Gastrocnemius medialis (tissue), 4 donors: ENCODE results near the gene GAL3ST3. TPM values are rescaled to one million over a fixed set of nuclear protein-coding genes. Genes with fewer than 3 reads are reported as not detected.

Experiments used
- ATAC-seq, 2 donors: fragments of 150-250 bp; one replicate each; pipeline ENCODE4 v1.9.1; 2016
- DNase-seq, 2 donors: peaks; one replicate each; pipeline ENCODE4 v3.0.0-alpha.2; 2019
- H3K27ac ChIP-seq, 4 donors: fragments of 200-600 bp; sonication (generic); 1 replicate in 1 of 4; 2 replicates in 3 of 4; pipeline ENCODE4 v1.5.1; 2016 to 2018; ENCODE audit warnings: mild to moderate bottlenecking in 2 of 4, moderate library complexity in 1 of 4
- H3K27me3 ChIP-seq, 3 donors: fragments of 200-600 bp; sonication (generic) in 2 of 3; 1 replicate in 1 of 3; 2 replicates in 2 of 3; pipeline versions ENCODE4 v1.5.1 to v1.6.0; 2016 to 2019; ENCODE audit warnings: mild to moderate bottlenecking in 1 of 3, moderate library complexity in 1 of 3
- H3K36me3 ChIP-seq, 2 donors: fragments of 200-600 bp; sonication (generic) in 1 of 2; one replicate each; pipeline ENCODE4 v1.5.1; 2017 to 2018
- H3K4me1 ChIP-seq, 2 donors: fragments of 200-600 bp; sonication (generic) in 1 of 2; one replicate each; pipeline ENCODE4 v1.5.1; 2016 to 2017; ENCODE audit warnings: mild to moderate bottlenecking in 2 of 2
- H3K4me3 ChIP-seq, 4 donors: fragments of 200-600 bp; sonication (generic) in 3 of 4; 1 replicate in 1 of 4; 2 replicates in 3 of 4; pipeline ENCODE4 v1.5.1; 2016 to 2019; ENCODE audit warnings: mild to moderate bottlenecking in 2 of 4
- H3K9me3 ChIP-seq, 3 donors: fragments of 200-600 bp; sonication (generic) in 2 of 3; 1 replicate in 1 of 3; 2 replicates in 2 of 3; pipeline ENCODE4 v1.5.1; 2016 to 2019
- POLR2A ChIP-seq, 2 donors: fragments of 450-650 bp; IDR thresholded peaks; one replicate each; pipeline ENCODE4 v1.6.1; 2017; ENCODE audit warnings: antibody characterized with exemption in 2 of 2, mild to moderate bottlenecking in 2 of 2, moderate library complexity in 2 of 2
- in situ Hi-C, 4 donors: fragments of 200-750 bp; cut with MboI; loops; one replicate each; pipeline versions ENCODE4 v1.15.0 to v1.8.0; 2017; ENCODE audit warnings: low sequenced_read_pairs in 4 of 4
- intact Hi-C: fragments of 100-400 bp; cut with DNase I; formaldehyde crosslinking; loops from one replicate; pipeline ENCODE4 v1.15.1; 2023; ENCODE audit warnings: low total_unique reads
- total RNA-seq, 4 donors: library from RNA; depleted of rRNA; stranded (reverse); fragments of >200 nt; gene quantifications; one replicate each; pipeline versions ENCODE4 v1.1.0 to v1.2.3, GENCODE V29; 2016
- TF ChIP-seq, protein P1 (sequence below), 5 experiments: fragments of 450-650 bp in 3 of 5; fragments of 200-600 bp in 2 of 5; sonication (generic) in 2 of 5; IDR thresholded peaks in 4 of 5; conservative IDR thresholded peaks in 1 of 5; 1 replicate in 4 of 5; 2 replicates in 1 of 5; pipeline ENCODE4 v1.5.1; 2016 to 2019; ENCODE audit warnings: antibody characterized with exemption in 5 of 5, mild to moderate bottlenecking in 3 of 5, moderate library complexity in 3 of 5

GAL3ST3 gene
- total RNA-seq, 4 donors from 2014 or later = 0.12 TPM; not detected in 3

GRCh38 chr11:66066751-66067150 lies 17.8 kb upstream of the GAL3ST3 start:
- peaks cover 0 to 58% of the 10 kb centered on the region in 2 donors for H3K36me3 ChIP-seq
- DNase-seq = no peak
- in situ Hi-C loops = no loop called here
- no peaks in the 10 kb centered on the region for H3K27me3 ChIP-seq
- H3K27ac ChIP-seq = no peak overlapping the region
- intact Hi-C loops = no loop called here
- TF ChIP-seq, protein P1, sequence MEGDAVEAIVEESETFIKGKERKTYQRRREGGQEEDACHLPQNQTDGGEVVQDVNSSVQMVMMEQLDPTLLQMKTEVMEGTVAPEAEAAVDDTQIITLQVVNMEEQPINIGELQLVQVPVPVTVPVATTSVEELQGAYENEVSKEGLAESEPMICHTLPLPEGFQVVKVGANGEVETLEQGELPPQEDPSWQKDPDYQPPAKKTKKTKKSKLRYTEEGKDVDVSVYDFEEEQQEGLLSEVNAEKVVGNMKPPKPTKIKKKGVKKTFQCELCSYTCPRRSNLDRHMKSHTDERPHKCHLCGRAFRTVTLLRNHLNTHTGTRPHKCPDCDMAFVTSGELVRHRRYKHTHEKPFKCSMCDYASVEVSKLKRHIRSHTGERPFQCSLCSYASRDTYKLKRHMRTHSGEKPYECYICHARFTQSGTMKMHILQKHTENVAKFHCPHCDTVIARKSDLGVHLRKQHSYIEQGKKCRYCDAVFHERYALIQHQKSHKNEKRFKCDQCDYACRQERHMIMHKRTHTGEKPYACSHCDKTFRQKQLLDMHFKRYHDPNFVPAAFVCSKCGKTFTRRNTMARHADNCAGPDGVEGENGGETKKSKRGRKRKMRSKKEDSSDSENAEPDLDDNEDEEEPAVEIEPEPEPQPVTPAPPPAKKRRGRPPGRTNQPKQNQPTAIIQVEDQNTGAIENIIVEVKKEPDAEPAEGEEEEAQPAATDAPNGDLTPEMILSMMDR (IDR thresholded peaks at IDR 0.05 in 4 of 5, conservative IDR thresholded peaks at IDR 0.05 in 1 of 5) = no peak
- TF ChIP-seq POLR2A (IDR thresholded peaks at IDR 0.05) = no peak
- no peak overlapping the region for H3K4me3 ChIP-seq
- no peaks in the 10 kb centered on the region for H3K9me3 ChIP-seq
- H3K4me1 ChIP-seq = peaks cover 21 to 25% of the 10 kb centered on the region in 2 donors
- no peak for ATAC-seq

GRCh38 chr11:66064571-66064970 lies 15.6 kb upstream of the GAL3ST3 start:
- Histone ChIP-seq H3K4me1 (peaks cover 12 to 14% of the 10 kb centered on the region in 2 donors), H3K9me3 (no peaks in the 10 kb centered on the region), H3K36me3 (peaks cover 3 to 80% of the 10 kb centered on the region in 2 donors), H3K27me3 (no peaks in the 10 kb centered on the region), H3K4me3 (no peak overlapping the region), H3K27ac (no peak overlapping the region)
- DNase-seq (no peak), ATAC-seq (no peak)
- in situ Hi-C loops = no loop called here
- TF ChIP-seq POLR2A (IDR thresholded peaks at IDR 0.05) = no peak
- TF ChIP-seq, protein P1 (IDR thresholded peaks at IDR 0.05 in 4 of 5, conservative IDR thresholded peaks at IDR 0.05 in 1 of 5) = no peak
- intact Hi-C loops = no loop called here

GRCh38 chr11:66063900-66064299 lies 14.9 kb upstream of the GAL3ST3 start:
- Histone ChIP-seq H3K27me3 (no peaks in the 10 kb centered on the region), H3K4me1 (peaks cover 7 to 8% of the 10 kb centered on the region in 2 donors), H3K36me3 (peaks cover 3 to 86% of the 10 kb centered on the region in 2 donors), H3K9me3 (no peaks in the 10 kb centered on the region), H3K4me3 (no peak overlapping the region), H3K27ac (no peak overlapping the region)
- in situ Hi-C loops = no loop called here
- intact Hi-C loops = no loop called here
- no peak for ATAC-seq
- no peak for DNase-seq
- no peak for TF ChIP-seq POLR2A (IDR thresholded peaks at IDR 0.05)
- TF ChIP-seq, protein P1 (IDR thresholded peaks at IDR 0.05 in 4 of 5, conservative IDR thresholded peaks at IDR 0.05 in 1 of 5) = no peak

- no peak for TF ChIP-seq POLR2A (IDR thresholded peaks at IDR 0.05)
- TF ChIP-seq, protein P1 (IDR thresholded peaks at IDR 0.05 in 4 of 5, conservative IDR thresholded peaks at IDR 0.05 in 1 of 5) = no peak
- ATAC-seq = no peak
- Histone ChIP-seq H3K4me1 (no peaks in the 10 kb centered on the region), H3K27ac (peak overlapping the region in 1 of 4 donors; percentile 7), H3K4me3 (no peak overlapping the region), H3K9me3 (no peaks in the 10 kb centered on the region), H3K36me3 (peaks cover 3 to 94% of the 10 kb centered on the region in 2 donors), H3K27me3 (no peaks in the 10 kb centered on the region)
- DNase-seq = no peak
- in situ Hi-C loops = no loop called here
- intact Hi-C loops = no loop called here
Observed at GRCh38 chr11:66062408-66062807, 13.4 kb upstream of the GAL3ST3 start.

DNA sequence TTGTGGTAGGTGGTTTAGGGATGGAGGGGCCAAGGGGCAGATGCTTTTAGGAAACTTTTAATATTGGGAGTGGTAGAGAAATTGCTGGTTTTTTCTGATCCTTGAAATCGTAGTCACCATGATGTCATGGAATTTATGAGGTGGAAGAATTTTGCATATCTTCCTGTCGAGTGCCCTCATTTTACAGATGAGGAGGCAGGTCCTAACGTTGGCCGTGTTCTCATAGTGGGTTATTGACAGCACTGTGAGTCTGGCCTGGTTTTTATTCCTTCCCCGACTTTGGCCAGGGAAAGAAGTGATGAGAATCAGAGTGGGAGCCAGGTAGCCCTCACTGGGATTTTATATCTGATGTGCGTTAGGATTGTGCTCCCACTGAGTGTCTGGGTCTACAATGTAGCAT lies 12.3 kb upstream of the GAL3ST3 start:
- intact Hi-C loops (no loop called here), in situ Hi-C loops (no loop called here)
- H3K27me3 ChIP-seq = no peaks in the 10 kb centered on the region
- DNase-seq = no peak
- H3K9me3 ChIP-seq = no peaks in the 10 kb centered on the region
- TF ChIP-seq, protein P1 (IDR thresholded peaks at IDR 0.05 in 4 of 5, conservative IDR thresholded peaks at IDR 0.05 in 1 of 5) = no peak
- no peak for TF ChIP-seq POLR2A (IDR thresholded peaks at IDR 0.05)
- no peak overlapping the region for H3K4me3 ChIP-seq
- H3K27ac ChIP-seq = no peak overlapping the region
- ATAC-seq = no peak
- no peaks in the 10 kb centered on the region for H3K4me1 ChIP-seq
- H3K36me3 ChIP-seq = peaks cover 3 to 94% of the 10 kb centered on the region in 2 donors
